ENCODE results near the gene KASH5. TPM values are rescaled to one million over a fixed set of nuclear protein-coding genes. Genes with fewer than 3 reads are reported as not detected.
A peak's percentile ranks its signal among the peaks of the same experiment; 100 is the strongest.

The KASH5 gene
- not detected in 2 replicates for total RNA-seq (2014; rRNA removed; shearing (Covaris generic))

DNA sequence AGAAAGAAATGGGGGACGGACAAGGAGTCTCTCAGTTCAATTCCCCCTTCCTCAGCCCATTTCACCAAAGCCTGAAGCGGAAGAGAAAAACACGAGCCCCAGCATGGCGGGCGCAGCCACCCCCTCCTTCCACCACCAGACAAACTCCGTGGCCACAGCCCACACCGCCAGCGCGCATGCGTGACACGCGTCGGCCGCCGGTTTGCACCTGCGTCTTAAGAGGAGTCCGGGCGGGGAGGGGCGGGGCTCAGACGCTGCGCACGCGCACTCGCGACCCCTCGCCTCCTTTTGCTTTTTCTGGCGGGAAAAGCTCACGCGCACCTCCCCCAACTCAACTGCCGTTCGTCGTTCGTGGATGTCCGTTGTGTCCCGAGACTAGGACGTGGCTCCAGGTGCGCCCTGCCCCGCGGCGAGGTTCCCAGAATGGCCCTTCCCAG is at the start of gene KASH5:
Gene KASH5, plus strand, starts transcription at position 314 of the 437 bp plus-strand sequence. CDS start 2,635 bp downstream, outside the sequence.
- DNase-seq (ENCODE audit: low spot score) = no peak

DNA sequence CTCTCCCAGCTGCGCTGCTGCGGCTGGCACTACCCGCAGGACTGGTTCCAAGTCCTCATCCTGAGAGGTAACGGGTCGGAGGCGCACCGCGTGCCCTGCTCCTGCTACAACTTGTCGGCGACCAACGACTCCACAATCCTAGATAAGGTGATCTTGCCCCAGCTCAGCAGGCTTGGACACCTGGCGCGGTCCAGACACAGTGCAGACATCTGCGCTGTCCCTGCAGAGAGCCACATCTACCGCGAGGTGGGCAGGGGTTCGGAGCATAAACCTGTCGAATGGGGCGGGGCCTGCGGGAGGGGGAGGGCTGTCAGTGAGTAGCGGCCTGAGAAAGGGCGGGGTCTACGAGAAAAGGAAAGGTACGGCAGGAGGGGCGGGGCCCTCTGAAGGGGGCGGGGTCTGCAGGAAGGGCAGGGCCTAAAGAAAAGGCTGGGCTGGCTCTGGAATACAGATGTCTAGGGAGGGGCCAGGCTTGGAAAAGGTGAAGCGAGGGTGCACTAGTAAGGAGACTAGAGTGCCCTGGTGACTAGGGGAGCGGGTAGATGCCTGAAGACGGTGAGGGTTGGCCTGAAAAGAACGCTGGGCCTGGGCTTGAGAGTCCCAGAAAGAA is 49.3 kb upstream of the KASH5 start:
- peak; percentile 72 for DNase-seq (ENCODE audit: low spot score)

- DNase-seq (ENCODE audit: low spot score) = no peak
Observed at GRCh38 chr19:49339301-49340068, 48.6 kb upstream of the KASH5 start.

GRCh38 chr19:49340069-49340864 is 47.8 kb upstream of the KASH5 start:
- no peak for DNase-seq (ENCODE audit: low spot score)

DNA sequence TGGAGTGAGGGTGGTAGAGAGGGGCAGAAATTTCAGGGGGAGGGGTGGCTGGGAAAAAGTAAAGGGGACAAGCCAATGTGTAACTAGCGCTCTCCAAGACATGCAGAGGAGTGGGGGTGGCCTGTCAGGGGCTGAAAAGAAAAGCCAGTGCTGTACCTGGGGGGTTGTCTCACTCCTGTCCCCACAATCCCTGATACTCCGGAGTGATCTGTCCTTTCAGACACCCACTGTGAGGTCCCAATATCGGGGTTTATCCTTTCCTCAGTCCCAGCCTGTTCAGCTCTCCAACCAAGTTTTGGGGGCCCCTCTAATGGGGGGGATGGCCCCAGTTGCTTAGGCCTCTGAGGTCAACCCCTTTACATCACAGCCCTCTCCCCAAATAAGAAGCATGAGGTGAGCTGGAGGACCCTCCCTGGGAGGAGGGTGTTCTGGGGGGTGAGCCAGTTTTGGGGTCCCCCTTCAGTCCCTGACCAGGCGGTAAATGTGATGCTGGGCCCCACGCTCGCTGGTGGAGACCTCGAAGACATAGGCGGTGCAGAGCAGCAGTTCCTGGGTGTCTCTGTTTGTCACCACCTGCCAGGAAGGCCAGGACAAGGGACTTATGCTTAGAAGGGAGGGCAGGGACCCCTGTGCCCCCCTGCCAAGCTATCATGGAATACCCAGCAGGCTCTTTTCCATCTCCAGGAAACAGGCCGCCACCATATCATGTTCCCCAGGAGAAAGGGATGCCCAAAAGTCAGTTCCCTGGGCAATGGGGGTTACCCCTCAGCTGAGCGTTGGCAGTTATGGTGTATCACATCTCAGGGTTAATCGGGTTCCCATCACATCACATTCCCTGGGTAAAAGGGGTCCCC is 47.0 kb upstream of the KASH5 start:
- no peak for DNase-seq (ENCODE audit: low spot score)

DNA sequence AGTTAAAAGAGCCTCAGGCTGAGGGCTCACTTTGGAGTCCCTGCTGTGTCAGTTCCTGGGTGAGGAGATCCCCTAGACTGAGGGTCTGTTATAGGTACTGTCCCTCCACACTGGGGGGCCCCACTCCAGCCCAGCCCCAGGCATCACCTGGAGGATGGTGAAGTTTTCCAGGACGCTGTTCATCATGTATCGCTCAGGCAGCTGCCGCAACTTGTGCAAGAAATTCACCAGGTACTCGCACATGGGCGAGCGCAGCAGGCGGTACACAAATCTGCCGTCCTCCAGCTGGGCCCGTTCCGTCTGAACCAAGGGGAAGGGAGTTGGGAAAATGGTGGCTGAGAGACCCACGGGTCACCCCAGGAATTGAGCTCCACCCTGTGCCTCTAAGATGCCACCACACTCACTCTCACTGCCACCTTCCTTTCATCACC is 45.7 kb upstream of the KASH5 start:
- no peak for DNase-seq (ENCODE audit: low spot score)

DNA sequence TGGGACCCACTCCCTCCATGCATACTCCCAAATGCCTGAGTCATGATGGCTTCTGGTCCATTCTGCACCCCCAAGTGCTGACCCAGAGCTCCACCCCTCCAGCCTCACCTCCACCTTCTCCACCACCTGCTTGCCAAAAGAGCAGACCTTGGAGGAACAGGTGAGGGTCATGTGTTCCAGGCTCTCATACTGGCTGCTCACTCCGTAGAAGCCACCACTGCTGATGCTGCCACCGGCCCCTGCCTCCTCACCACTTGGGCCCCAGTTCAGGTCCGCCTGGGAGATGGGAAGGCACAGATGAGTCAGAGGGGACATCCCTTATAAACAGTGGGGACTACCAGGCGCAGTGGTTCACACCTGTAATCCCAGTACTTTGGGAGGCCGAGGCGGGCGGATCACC is 44.9 kb upstream of the KASH5 start:
- no peak for DNase-seq (ENCODE audit: low spot score)

- no peak for DNase-seq (ENCODE audit: low spot score)
Observed at GRCh38 chr19:49344505-49345423, 43.3 kb upstream of the KASH5 start.

DNA sequence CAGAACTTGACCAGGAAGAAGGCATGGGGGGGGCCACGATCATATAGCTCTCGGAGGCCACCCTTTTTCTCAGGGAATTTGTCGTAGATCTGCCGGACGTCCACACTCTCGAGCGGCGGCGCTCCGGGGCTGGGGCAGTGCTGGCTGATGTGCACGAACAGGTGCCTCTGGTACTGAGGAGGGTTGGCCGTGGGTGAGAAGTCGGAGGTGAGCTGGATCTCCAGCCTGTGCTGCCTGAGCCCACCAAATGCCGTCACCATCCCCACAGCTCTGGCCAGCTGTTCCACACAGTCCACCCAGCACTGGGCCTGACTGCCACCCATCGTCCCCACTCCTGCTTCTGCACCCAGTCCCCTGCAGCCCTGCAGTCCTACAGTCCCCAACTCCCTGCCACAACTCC is 40.9 kb upstream of the KASH5 start:
- DNase-seq (ENCODE audit: low spot score) = no peak

GRCh38 chr19:49347835-49348234 is 40.2 kb upstream of the KASH5 start:
- DNase-seq (ENCODE audit: low spot score) = peak; percentile 83

GRCh38 chr19:49348305-49349189 is 39.5 kb upstream of the KASH5 start:
- DNase-seq (ENCODE audit: low spot score) = no peak

GRCh38 chr19:49349567-49349966 is 38.5 kb upstream of the KASH5 start:
- no peak for DNase-seq (ENCODE audit: low spot score)

DNA sequence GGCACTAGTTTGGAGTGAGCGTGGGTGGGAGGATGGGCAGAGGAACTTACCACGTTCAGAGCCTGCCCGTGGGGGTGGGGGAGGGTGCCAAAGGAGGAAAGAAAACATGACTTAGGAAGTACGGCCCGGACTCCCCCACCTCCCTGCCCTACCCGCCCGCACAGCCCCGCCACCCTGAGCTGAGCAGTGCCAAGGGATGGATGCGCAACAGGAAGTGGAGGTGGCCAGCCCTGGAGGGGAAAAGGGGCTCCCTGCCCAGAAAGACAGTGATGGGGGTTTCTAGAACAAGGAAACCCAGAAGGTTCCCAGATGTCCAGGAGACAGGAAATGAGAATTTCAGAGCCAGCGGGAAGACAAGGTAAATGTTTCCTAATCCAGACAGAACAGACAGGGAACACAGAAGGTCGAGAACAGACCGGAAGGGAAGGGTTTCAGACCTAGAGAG is 32.1 kb upstream of the KASH5 start:
- DNase-seq (ENCODE audit: low spot score) = peak; percentile 64

DNA sequence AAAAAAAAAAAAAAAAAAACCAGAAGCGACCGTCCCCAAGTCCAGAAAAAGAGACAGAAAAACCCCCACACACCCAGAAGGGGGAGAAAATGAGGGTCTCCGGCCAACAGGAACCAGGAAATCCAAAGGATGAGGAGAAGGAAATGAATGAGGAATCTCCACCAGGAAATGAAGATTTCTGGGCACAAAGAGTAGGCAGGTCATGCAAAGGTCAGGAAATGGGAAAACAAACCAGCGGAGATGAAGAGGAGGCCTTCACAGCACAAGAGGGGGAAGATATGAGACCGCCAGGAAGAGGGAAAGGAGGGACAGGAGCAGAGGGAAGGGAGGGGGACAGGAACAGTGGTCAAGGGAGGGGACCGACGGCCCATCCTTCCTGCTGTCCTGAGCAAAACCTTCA is 31.7 kb upstream of the KASH5 start:
- peak; percentile 62 for DNase-seq (ENCODE audit: low spot score)

DNA sequence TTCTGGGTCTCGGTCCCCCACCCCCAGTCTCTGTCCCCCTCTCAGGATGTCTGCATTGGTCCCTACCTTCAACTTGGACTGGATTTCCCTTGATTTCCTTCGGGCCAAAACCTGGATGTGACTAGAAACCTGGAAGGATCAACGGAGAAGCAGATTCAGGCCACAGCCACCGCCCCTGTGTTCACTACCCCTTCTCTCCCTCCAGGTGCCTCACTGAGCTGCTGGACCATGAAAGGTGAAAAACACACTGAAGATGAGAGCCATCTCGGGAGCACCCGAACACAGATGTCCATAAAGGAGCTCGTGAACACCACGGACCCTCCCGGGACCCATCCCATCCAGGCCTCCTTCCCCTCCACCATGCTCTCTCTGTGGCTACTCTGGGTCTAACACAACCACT is 30.9 kb upstream of the KASH5 start:
- no peak for DNase-seq (ENCODE audit: low spot score)

DNA sequence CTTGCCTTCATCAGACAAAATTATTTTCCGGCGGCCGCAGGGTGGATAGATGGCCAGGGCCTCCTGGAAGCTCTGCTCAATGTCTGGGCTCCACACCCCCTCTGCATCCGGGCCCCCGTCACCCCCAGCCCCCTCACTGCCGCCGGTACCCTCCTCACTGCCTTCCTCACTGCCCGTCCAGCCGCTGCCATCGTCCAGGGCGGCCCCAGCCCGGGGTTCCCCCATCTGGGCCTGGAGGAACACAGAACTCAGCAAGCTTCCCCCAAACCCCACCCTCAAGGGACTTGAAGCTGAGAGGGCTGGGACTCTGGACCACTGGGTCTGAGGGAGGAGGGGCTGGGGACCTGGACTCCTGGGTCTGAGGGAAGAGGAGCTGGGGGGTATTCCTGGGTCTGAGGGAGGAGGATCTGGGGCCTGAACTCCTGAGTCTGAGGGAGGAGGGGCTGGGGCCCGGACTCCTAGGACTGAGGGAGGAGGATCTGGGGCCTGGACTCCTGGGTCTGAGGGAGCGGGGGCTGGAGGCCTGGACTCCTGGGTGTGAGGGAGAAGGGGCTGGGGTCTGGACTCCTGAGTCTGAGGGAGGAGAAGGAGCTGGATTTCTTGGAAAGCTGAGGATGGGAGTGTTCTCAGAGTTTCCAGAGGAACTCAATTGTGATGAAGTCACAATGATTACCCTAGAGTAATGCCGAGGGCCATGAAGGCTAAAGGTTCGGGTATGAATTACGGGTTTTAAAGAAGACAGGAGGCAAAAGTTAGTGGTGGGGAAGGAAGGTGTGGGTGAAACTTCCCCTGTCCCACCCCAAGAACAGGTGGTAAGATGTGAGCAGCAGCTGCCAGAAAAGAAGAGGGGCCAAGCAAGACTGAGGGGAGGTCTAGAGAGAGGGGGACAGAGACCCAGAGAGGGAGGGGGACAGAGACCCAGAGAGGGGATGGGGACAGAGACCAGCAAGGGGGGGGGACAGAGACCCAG is 27.9 kb upstream of the KASH5 start:
- no peak for DNase-seq (ENCODE audit: low spot score)

DNA sequence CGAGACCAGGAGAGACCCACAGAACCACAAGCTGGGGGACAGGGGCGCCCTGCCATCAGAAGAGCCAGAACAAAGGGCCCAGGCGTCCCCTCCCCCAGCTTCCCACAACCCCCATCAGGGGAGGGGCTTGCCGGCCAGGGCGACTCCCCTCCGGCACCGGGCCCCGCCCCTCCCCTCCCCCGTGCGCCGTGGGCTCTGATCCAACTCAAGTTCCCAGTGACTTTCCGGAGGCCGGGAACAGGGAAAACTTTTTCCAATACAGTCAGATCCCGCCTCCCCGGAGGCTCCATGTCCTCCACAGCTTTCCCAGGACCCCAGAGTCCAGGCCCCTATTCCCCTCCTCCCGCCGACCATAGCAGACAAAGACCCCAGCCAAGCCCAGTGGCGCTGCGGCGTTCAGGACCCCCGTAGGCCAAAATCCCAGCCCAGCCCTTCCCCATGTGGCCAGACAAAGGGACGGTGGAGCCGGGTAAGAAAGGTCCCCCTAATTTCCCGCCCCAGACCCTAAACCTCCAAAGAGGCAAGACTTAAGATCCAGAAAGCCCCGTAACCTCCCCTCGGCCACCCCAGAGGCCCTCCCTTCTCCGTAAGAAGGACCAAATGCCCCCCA is 26.5 kb upstream of the KASH5 start:
- peak; percentile 70 for DNase-seq (ENCODE audit: low spot score)

Data from HT-29 (cell line).